Uterus (tissue), 4 donors: ENCODE measurements around the gene JTB. TPM values are rescaled to one million over a fixed set of nuclear protein-coding genes. Genes with fewer than 3 reads are reported as not detected.
A peak's percentile ranks its signal among the peaks of the same experiment; 100 is the strongest.

Experiments used
- DNase-seq, 2 donors: peaks; one replicate each; pipeline ENCODE4 v3.0.0-alpha.2; 2019 to 2020
- H3K27ac ChIP-seq, 2 donors: fragments of 200-600 bp; sonication (generic); 1 replicate in 1 of 2; 2 replicates in 1 of 2; pipeline ENCODE4 v1.5.1; 2016 to 2018
- H3K27me3 ChIP-seq, 2 donors: fragments of 200-600 bp; sonication (generic); one replicate each; pipeline ENCODE4 v1.5.1; 2018 to 2019; ENCODE audit warnings: control low read depth in 1 of 2
- H3K36me3 ChIP-seq, 2 donors: fragments of 200-600 bp; sonication (generic); one replicate each; pipeline ENCODE4 v1.5.1; 2019; ENCODE audit warnings: control low read depth in 1 of 2
- H3K4me1 ChIP-seq, 2 donors: fragments of 200-600 bp; sonication (generic); one replicate each; pipeline ENCODE4 v1.5.1; 2018 to 2019; ENCODE audit warnings: control low read depth in 1 of 2
- H3K4me3 ChIP-seq, 2 donors: fragments of 200-600 bp; sonication (generic); 1 replicate in 1 of 2; 2 replicates in 1 of 2; pipeline ENCODE4 v1.5.1; 2018 to 2019; ENCODE audit warnings: mild to moderate bottlenecking in 1 of 2
- H3K9me3 ChIP-seq, 2 donors: fragments of 200-600 bp; sonication (generic); one replicate each; pipeline ENCODE4 v1.5.1; 2019; ENCODE audit warnings: control low read depth in 1 of 2
- CTCF ChIP-seq, 4 experiments: fragments of 200-600 bp in 2 of 4; fragments of 450-650 bp in 2 of 4; sonication (generic) in 2 of 4; IDR thresholded peaks; one replicate each; pipeline ENCODE4 v1.5.1; 2016 to 2019; ENCODE audit warnings: antibody characterized with exemption in 4 of 4, mild to moderate bottlenecking in 2 of 4, moderate library complexity in 1 of 4
- POLR2A ChIP-seq, 2 donors: fragments of 450-650 bp; IDR thresholded peaks; one replicate each; pipeline ENCODE4 v1.6.1; 2016; ENCODE audit warnings: antibody characterized with exemption in 2 of 2, mild to moderate bottlenecking in 1 of 2, moderate library complexity in 1 of 2
- intact Hi-C: fragments of 100-400 bp; cut with DNase I; formaldehyde crosslinking; loops from one replicate; pipeline ENCODE4 v1.15.1; 2023; ENCODE audit warnings: low total_unique reads
- total RNA-seq, 4 donors: library from RNA; depleted of rRNA in 3 of 4; stranded (reverse); fragments of >200 nt in 3 of 4; gene quantifications; one replicate each; pipeline versions ENCODE4 v1.1.0 to v1.2.4, GENCODE V29; 2014 to 2023
- donor health status: DM: yes; HTN: yes; CAD: no.

Gene JTB
- total RNA-seq, 4 donors from 2014 or later = 91.1 to 253 (median 175) TPM

- no peak for TF ChIP-seq CTCF (IDR thresholded peaks at IDR 0.05)
- TF ChIP-seq POLR2A (IDR thresholded peaks at IDR 0.05) = no peak
- intact Hi-C loops = loop anchor here (10.0 kb wide), 1 partner anchor 184 kb away; no protein-coding TSS in a partner anchor
- peak overlapping the region; percentile 93 to 94 for H3K27ac ChIP-seq
Measured at GRCh38 chr1:153978274-153978909, 918 bp upstream of the JTB start.

GRCh38 chr1:153976819-153977249 lies 640 bp downstream of the JTB start:
- TF ChIP-seq CTCF (IDR thresholded peaks at IDR 0.05) = no peak
- no peak for TF ChIP-seq POLR2A (IDR thresholded peaks at IDR 0.05)
- H3K9me3 ChIP-seq = no peaks in the 10 kb centered on the region
- peak overlapping the region; percentile 93 to 94 for H3K27ac ChIP-seq
- DNase-seq = no peak
- no peaks in the 10 kb centered on the region for H3K27me3 ChIP-seq
- intact Hi-C loops = loop anchor here (10.0 kb wide), 1 partner anchor 182 kb away; no protein-coding TSS in a partner anchor
- peak overlapping the region; percentile 94 to 98 for H3K4me3 ChIP-seq
- no peaks in the 10 kb centered on the region for H3K36me3 ChIP-seq
- peaks cover 0 to 7% of the 10 kb centered on the region in 2 donors for H3K4me1 ChIP-seq

More at GRCh38 chr1:153978274-153978909, 918 bp upstream of the JTB start:
- Histone ChIP-seq H3K4me3 (peak overlapping the region; percentile 94 to 98), H3K4me1 (peaks cover 0 to 7% of the 10 kb centered on the region in 2 donors), H3K9me3 (no peaks in the 10 kb centered on the region), H3K36me3 (no peaks in the 10 kb centered on the region), H3K27me3 (no peaks in the 10 kb centered on the region)
- no peak for DNase-seq

GRCh38 chr1:153973525-153973924 lies 3.9 kb downstream of the JTB start:
- H3K4me3 ChIP-seq = no peak overlapping the region
- H3K4me1 ChIP-seq = peaks cover 0 to 7% of the 10 kb centered on the region in 2 donors
- no peaks in the 10 kb centered on the region for H3K27me3 ChIP-seq
- TF ChIP-seq POLR2A (IDR thresholded peaks at IDR 0.05) (no peak), CTCF (IDR thresholded peaks at IDR 0.05) (no peak)
- no peak overlapping the region for H3K27ac ChIP-seq
- no peaks in the 10 kb centered on the region for H3K36me3 ChIP-seq
- DNase-seq = no peak
- intact Hi-C loops = loop anchor here (10.0 kb wide), 1 partner anchor 179 kb away; no protein-coding TSS in a partner anchor
- no peaks in the 10 kb centered on the region for H3K9me3 ChIP-seq

- H3K4me3 ChIP-seq = no peak overlapping the region
- DNase-seq = no peak
- H3K4me1 ChIP-seq = peaks cover 0 to 7% of the 10 kb centered on the region in 2 donors
- no peaks in the 10 kb centered on the region for H3K9me3 ChIP-seq
- H3K36me3 ChIP-seq = no peaks in the 10 kb centered on the region
- no peaks in the 10 kb centered on the region for H3K27me3 ChIP-seq
- H3K27ac ChIP-seq = no peak overlapping the region
- no peak for TF ChIP-seq POLR2A (IDR thresholded peaks at IDR 0.05)
- intact Hi-C loops = loop anchor here (10.0 kb wide), 1 partner anchor 178 kb away; no protein-coding TSS in a partner anchor
Measured at GRCh38 chr1:153973071-153973470, 4.4 kb downstream of the JTB start.

GRCh38 chr1:153970346-153970745 lies 7.1 kb downstream of the JTB start:
- TF ChIP-seq CTCF (IDR thresholded peaks at IDR 0.05) (no peak), POLR2A (IDR thresholded peaks at IDR 0.05) (no peak)

More at GRCh38 chr1:153970346-153970745, 7.1 kb downstream of the JTB start:
- Histone ChIP-seq H3K36me3 (no peaks in the 10 kb centered on the region), H3K27me3 (no peaks in the 10 kb centered on the region), H3K4me1 (peaks cover 0 to 3% of the 10 kb centered on the region in 2 donors), H3K27ac (no peak overlapping the region), H3K9me3 (no peaks in the 10 kb centered on the region), H3K4me3 (no peak overlapping the region)
- intact Hi-C loops = loop anchor here (10.0 kb wide), 1 partner anchor 176 kb away; no protein-coding TSS in a partner anchor
- DNase-seq = no peak
